Measurements from ENCODE around the gene CAV2. TPM values are rescaled to one million over a fixed set of nuclear protein-coding genes. Genes with fewer than 3 reads are reported as not detected.

Gene CAV2
- total RNA-seq, 1 experiment from 2014 or later = 18.1 TPM

GRCh38 chr7:116528008-116528789 is 28.7 kb downstream of the CAV2 start:
- Histone ChIP-seq H3K4me3 (ENCODE audit: low read depth, low read length) (no peak overlapping the region), H3K36me3 (ENCODE audit: control insufficient read depth, insufficient read depth, low read length) (no peaks in the 10 kb centered on the region), H3K27me3 (replicated peaks; ENCODE audit: control insufficient read depth, insufficient read depth, low read length) (no peaks in the 10 kb centered on the region), H3K9me3 (no peaks in the 10 kb centered on the region), H3K4me1 (peaks cover 6% of the 10 kb centered on the region; the same call in 1 of the 2 replicates)
- Mint-ChIP-seq H3K4me3 (ENCODE audit: unreplicated experiment) (no peak overlapping the region), H3K27ac (ENCODE audit: unreplicated experiment) (no peak overlapping the region), H3K4me1 (ENCODE audit: low read depth, unreplicated experiment) (no peaks in the 10 kb centered on the region), H3K36me3 (ENCODE audit: insufficient read depth, unreplicated experiment) (no peaks in the 10 kb centered on the region), H3K27me3 (ENCODE audit: insufficient read depth, unreplicated experiment) (no peaks in the 10 kb centered on the region), H3K9me3 (ENCODE audit: unreplicated experiment) (no peaks in the 10 kb centered on the region)
- intact Hi-C loops (cut with micrococcal nuclease; ENCODE audit: unreplicated experiment) = no loop called here
- POLR2A ChIA-PET = no interaction called here
- TF ChIP-seq CTCF (IDR thresholded peaks at IDR 0.05; ENCODE audit: insufficient read depth in 1 of 2, low read depth in 1 of 2, low read length in 1 of 2, severe bottlenecking in 1 of 2, unreplicated experiment in 1 of 2) = no peak
- no TSS peak for BruUV-seq (replicated peaks)
- no peak for DNase-seq
- CTCF ChIA-PET = interaction anchor here (2.6 kb wide), 1 partner anchor 61 kb away, joined by 23 read pairs; no protein-coding TSS in a partner anchor

GRCh38 chr7:116529250-116529649 is 29.7 kb downstream of the CAV2 start:
- H3K4me3 Mint-ChIP-seq (ENCODE audit: unreplicated experiment) = no peak overlapping the region
- no peaks in the 10 kb centered on the region for H3K27me3 Mint-ChIP-seq (ENCODE audit: insufficient read depth, unreplicated experiment)
- H3K4me1 Mint-ChIP-seq (ENCODE audit: low read depth, unreplicated experiment) = no peaks in the 10 kb centered on the region
- intact Hi-C loops (cut with micrococcal nuclease; ENCODE audit: unreplicated experiment) = no loop called here
- peaks cover 6% of the 10 kb centered on the region; the same call in 1 of the 2 replicates for H3K4me1 ChIP-seq
- no peaks in the 10 kb centered on the region for H3K36me3 Mint-ChIP-seq (ENCODE audit: insufficient read depth, unreplicated experiment)
- no peaks in the 10 kb centered on the region for H3K27me3 ChIP-seq (replicated peaks; ENCODE audit: control insufficient read depth, insufficient read depth, low read length)
- no TSS peak for BruUV-seq (replicated peaks)
- no peak overlapping the region for H3K4me3 ChIP-seq (ENCODE audit: low read depth, low read length)
- POLR2A ChIA-PET = no interaction called here
- DNase-seq = no peak
- H3K27ac Mint-ChIP-seq (ENCODE audit: unreplicated experiment) = no peak overlapping the region
- CTCF ChIA-PET = no interaction called here
- no peak for TF ChIP-seq CTCF (IDR thresholded peaks at IDR 0.05; ENCODE audit: insufficient read depth in 1 of 2, low read depth in 1 of 2, low read length in 1 of 2, severe bottlenecking in 1 of 2, unreplicated experiment in 1 of 2)
- no peaks in the 10 kb centered on the region for H3K9me3 Mint-ChIP-seq (ENCODE audit: unreplicated experiment)
- no peaks in the 10 kb centered on the region for H3K9me3 ChIP-seq
- no peaks in the 10 kb centered on the region for H3K36me3 ChIP-seq (ENCODE audit: control insufficient read depth, insufficient read depth, low read length)

GRCh38 chr7:116530107-116530820 is 30.7 kb downstream of the CAV2 start:
- no TSS peak for BruUV-seq (replicated peaks)
- intact Hi-C loops (cut with micrococcal nuclease; ENCODE audit: unreplicated experiment) = no loop called here
- no peaks in the 10 kb centered on the region for H3K27me3 ChIP-seq (replicated peaks; ENCODE audit: control insufficient read depth, insufficient read depth, low read length)
- Mint-ChIP-seq H3K4me3 (ENCODE audit: unreplicated experiment) (no peak overlapping the region), H3K9me3 (ENCODE audit: unreplicated experiment) (no peaks in the 10 kb centered on the region), H3K4me1 (ENCODE audit: low read depth, unreplicated experiment) (no peaks in the 10 kb centered on the region), H3K27ac (ENCODE audit: unreplicated experiment) (no peak overlapping the region), H3K36me3 (ENCODE audit: insufficient read depth, unreplicated experiment) (no peaks in the 10 kb centered on the region), H3K27me3 (ENCODE audit: insufficient read depth, unreplicated experiment) (no peaks in the 10 kb centered on the region)
- no peaks in the 10 kb centered on the region for H3K9me3 ChIP-seq
- ChIA-PET POLR2A (no interaction called here), CTCF (interaction anchor here (0.6 kb wide), 1 partner anchor 42 kb away, joined by 3 read pairs; no protein-coding TSS in a partner anchor)
- no peak for DNase-seq
- H3K4me1 ChIP-seq = peaks cover 6% of the 10 kb centered on the region; the same call in 1 of the 2 replicates
- H3K4me3 ChIP-seq (ENCODE audit: low read depth, low read length) = no peak overlapping the region
- H3K36me3 ChIP-seq (ENCODE audit: control insufficient read depth, insufficient read depth, low read length) = no peaks in the 10 kb centered on the region
- no peak for TF ChIP-seq CTCF (IDR thresholded peaks at IDR 0.05; ENCODE audit: insufficient read depth in 1 of 2, low read depth in 1 of 2, low read length in 1 of 2, severe bottlenecking in 1 of 2, unreplicated experiment in 1 of 2)
